Subcutaneous abdominal adipose tissue (tissue), 5 donors: Measurements from ENCODE around the gene SCAMP5.

Experiments
- H3K27ac ChIP-seq: one replicate; pipeline ENCODE4 v1.7.0; 2013; ENCODE audit warnings: low read depth, mild to moderate bottlenecking, inconsistent platforms, low read length, moderate library complexity
- H3K27me3 ChIP-seq, 5 donors: one replicate each; pipeline ENCODE4 v1.7.0; 2013; ENCODE audit warnings: low read length in 5 of 5, inconsistent platforms in 1 of 5; ENCODE audit not compliant: control insufficient read depth in 5 of 5, insufficient read depth in 4 of 5
- H3K36me3 ChIP-seq, 5 donors: one replicate each; pipeline ENCODE4 v1.7.0; 2013; ENCODE audit warnings: low read length in 5 of 5; ENCODE audit not compliant: control insufficient read depth in 5 of 5, insufficient read depth in 5 of 5
- H3K4me1 ChIP-seq, 5 donors: one replicate each; pipeline ENCODE4 v1.7.0; 2013; ENCODE audit warnings: low read length in 5 of 5, mild to moderate bottlenecking in 3 of 5, moderate library complexity in 1 of 5; ENCODE audit not compliant: control insufficient read depth in 5 of 5, insufficient read depth in 5 of 5
- H3K4me3 ChIP-seq, 5 donors: one replicate each; pipeline ENCODE4 v1.7.0; 2013; ENCODE audit warnings: low read length in 5 of 5, low read depth in 1 of 5
- H3K9ac ChIP-seq, 5 donors: one replicate each; pipeline ENCODE4 v1.7.0; 2013; ENCODE audit warnings: low read length in 5 of 5, mild to moderate bottlenecking in 4 of 5, moderate library complexity in 3 of 5
- H3K9me3 ChIP-seq, 5 donors: one replicate each; pipeline ENCODE4 v1.7.0; 2013; ENCODE audit warnings: low read length in 5 of 5; ENCODE audit not compliant: control insufficient read depth in 5 of 5
- donor health status: healthy.
- donor health status: healthy.
- donor health status: healthy.
- donor health status: healthy.
- donor health status: healthy.

Gene SCAMP5

GRCh38 chr15:74994236-74994635, 1.1 kb upstream of the SCAMP5 start:
- peaks cover 0 to 6% (median 0%) of the 10 kb centered on the region in 5 donors for H3K9me3 ChIP-seq
- peaks cover 6 to 18% (median 13%) of the 10 kb centered on the region in 5 donors for H3K27me3 ChIP-seq
- H3K36me3 ChIP-seq: no peaks in the 10 kb centered on the region
- peaks cover 1 to 19% (median 15%) of the 10 kb centered on the region in 5 donors for H3K4me1 ChIP-seq
- no peak overlapping the region for H3K9ac ChIP-seq
- H3K27ac ChIP-seq: no peak overlapping the region
- H3K4me3 ChIP-seq: no peak overlapping the region

DNA sequence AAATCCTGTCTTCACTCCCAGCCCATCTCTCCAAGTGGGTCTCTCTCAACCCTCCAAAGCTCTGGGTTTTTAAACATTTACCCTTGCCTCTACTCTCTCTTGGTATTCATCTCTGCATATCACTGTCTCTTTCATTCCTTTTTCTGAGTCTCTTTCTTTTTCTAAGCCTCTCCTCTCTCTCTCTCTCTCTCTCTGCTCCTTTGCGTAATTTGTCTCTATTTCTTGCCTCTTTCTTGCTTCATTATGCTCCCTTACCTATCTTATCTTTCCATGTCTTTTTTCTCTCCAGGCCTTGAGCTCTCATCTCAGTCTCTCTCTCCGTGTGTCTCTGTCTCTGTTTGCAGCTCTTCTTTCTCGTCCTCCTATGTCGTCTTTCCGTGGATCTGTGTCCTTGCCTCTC, 678 bp upstream of the SCAMP5 start:
- peaks cover 6 to 18% (median 13%) of the 10 kb centered on the region in 5 donors for H3K27me3 ChIP-seq
- no peaks in the 10 kb centered on the region for H3K36me3 ChIP-seq
- H3K4me3 ChIP-seq: peak overlapping the region in 2 of 5 donors; percentile 47 to 55
- no peak overlapping the region for H3K27ac ChIP-seq
- no peak overlapping the region for H3K9ac ChIP-seq
- peaks cover 0 to 6% (median 0%) of the 10 kb centered on the region in 5 donors for H3K9me3 ChIP-seq
- peaks cover 1 to 19% (median 15%) of the 10 kb centered on the region in 5 donors for H3K4me1 ChIP-seq

- Histone ChIP-seq H3K27ac (no peak overlapping the region), H3K4me1 (peaks cover 1 to 19% (median 15%) of the 10 kb centered on the region in 5 donors), H3K9me3 (peaks cover 0 to 6% (median 0%) of the 10 kb centered on the region in 5 donors), H3K4me3 (peak overlapping the region; percentile 20 to 82 (median 74)), H3K9ac (peak overlapping the region in 1 of 5 donors; percentile 43), H3K27me3 (peaks cover 6 to 18% (median 13%) of the 10 kb centered on the region in 5 donors), H3K36me3 (no peaks in the 10 kb centered on the region)
Measured at GRCh38 chr15:74995779-74996765, 709 bp downstream of the SCAMP5 start.

DNA sequence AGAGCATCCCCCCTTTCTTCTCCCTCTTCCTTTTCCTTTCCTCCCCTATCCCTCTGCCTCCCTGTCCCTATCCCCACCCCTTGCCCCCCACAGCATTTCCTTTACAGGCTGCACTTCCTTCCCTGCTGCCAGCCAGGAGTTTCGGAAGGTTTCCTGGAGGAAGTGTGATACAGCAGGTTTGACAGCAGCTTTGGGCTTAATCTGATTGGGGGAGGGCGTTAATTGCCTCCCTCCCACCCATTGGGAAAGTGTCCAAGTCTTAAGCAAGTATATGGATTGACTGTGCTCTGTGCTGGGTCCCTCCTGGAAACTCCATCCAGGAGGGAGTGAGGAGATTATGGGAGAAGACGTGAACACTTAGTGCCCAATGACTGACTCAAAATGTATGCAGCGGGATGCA, 1.8 kb downstream of the SCAMP5 start:
- H3K9ac ChIP-seq: no peak overlapping the region
- no peak overlapping the region for H3K27ac ChIP-seq
- H3K4me3 ChIP-seq: no peak overlapping the region
- H3K27me3 ChIP-seq: peaks cover 6 to 18% (median 14%) of the 10 kb centered on the region in 5 donors
- no peaks in the 10 kb centered on the region for H3K36me3 ChIP-seq
- H3K9me3 ChIP-seq: peaks cover 0 to 6% (median 0%) of the 10 kb centered on the region in 5 donors
- peaks cover 1 to 19% (median 15%) of the 10 kb centered on the region in 5 donors for H3K4me1 ChIP-seq

- no peaks in the 10 kb centered on the region for H3K36me3 ChIP-seq
- H3K27me3 ChIP-seq: peaks cover 6 to 18% (median 16%) of the 10 kb centered on the region in 5 donors
- no peak overlapping the region for H3K4me3 ChIP-seq
- no peak overlapping the region for H3K9ac ChIP-seq
- peaks cover 0 to 6% (median 0%) of the 10 kb centered on the region in 5 donors for H3K9me3 ChIP-seq
- H3K4me1 ChIP-seq: peaks cover 1 to 19% (median 15%) of the 10 kb centered on the region in 5 donors
- H3K27ac ChIP-seq: no peak overlapping the region
Measured at GRCh38 chr15:74997543-74997942, 2.2 kb downstream of the SCAMP5 start.

- H3K27ac ChIP-seq: no peak overlapping the region
- no peaks in the 10 kb centered on the region for H3K36me3 ChIP-seq
- H3K27me3 ChIP-seq: peaks cover 6 to 17% (median 12%) of the 10 kb centered on the region in 5 donors
- no peak overlapping the region for H3K9ac ChIP-seq
- peaks cover 0 to 8% (median 4%) of the 10 kb centered on the region in 5 donors for H3K4me1 ChIP-seq
- no peak overlapping the region for H3K4me3 ChIP-seq
- H3K9me3 ChIP-seq: peaks cover 0 to 6% (median 0%) of the 10 kb centered on the region in 5 donors
Measured at GRCh38 chr15:75001310-75001709, 5.9 kb downstream of the SCAMP5 start.

DNA sequence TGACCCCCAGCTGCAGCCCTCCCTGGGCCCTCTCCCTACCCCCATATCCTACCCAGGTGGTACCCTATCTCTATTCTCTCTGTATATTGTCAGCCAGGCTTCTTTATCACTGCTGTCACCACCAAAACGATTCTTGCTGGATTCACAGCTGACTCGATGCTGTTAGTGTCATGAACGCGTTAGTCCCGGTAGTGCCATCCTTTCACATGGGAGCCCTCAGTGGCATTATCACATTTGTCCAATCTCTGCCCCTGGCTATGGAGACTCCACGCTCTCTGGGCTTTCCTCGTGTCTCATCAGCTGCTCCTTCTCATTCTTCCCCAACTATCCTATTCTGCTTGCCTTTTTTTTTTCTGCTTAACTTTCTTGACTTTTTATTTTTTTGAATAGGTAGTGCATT, 7.0 kb downstream of the SCAMP5 start:
- peaks cover 0 to under 1% (median 0%) of the 10 kb centered on the region in 5 donors for H3K4me1 ChIP-seq
- peaks cover 0 to 6% (median 0%) of the 10 kb centered on the region in 5 donors for H3K9me3 ChIP-seq
- H3K4me3 ChIP-seq: no peak overlapping the region
- H3K36me3 ChIP-seq: no peaks in the 10 kb centered on the region
- no peak overlapping the region for H3K9ac ChIP-seq
- H3K27me3 ChIP-seq: peaks cover under 1 to 7% (median 4%) of the 10 kb centered on the region in 5 donors
- H3K27ac ChIP-seq: no peak overlapping the region

DNA sequence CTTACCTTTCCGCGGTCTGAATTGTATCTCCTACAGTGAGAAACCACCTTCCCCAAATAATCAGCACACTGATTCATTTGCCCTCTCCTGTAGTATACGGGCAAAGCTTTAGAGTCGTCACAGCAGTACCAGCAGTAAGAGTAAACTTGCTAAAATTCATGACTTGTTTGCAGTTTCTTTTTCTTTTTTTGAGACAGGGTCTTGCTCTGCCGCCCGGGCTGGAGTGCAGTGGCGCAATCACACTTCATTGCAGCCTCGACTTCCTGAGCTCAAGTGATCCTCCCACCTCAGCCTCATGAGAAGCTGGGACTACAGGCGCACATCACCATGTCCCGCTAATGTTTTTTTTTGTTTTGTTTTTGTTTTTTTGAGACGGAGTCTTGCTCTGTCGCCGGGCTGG, 11.9 kb downstream of the SCAMP5 start:
- Histone ChIP-seq H3K4me3 (no peak overlapping the region), H3K27ac (no peak overlapping the region), H3K9ac (no peak overlapping the region), H3K27me3 (peaks cover 0 to 2% (median 0%) of the 10 kb centered on the region in 5 donors), H3K4me1 (peaks cover 0 to 10% (median 0%) of the 10 kb centered on the region in 5 donors), H3K36me3 (no peaks in the 10 kb centered on the region), H3K9me3 (no peaks in the 10 kb centered on the region)

DNA sequence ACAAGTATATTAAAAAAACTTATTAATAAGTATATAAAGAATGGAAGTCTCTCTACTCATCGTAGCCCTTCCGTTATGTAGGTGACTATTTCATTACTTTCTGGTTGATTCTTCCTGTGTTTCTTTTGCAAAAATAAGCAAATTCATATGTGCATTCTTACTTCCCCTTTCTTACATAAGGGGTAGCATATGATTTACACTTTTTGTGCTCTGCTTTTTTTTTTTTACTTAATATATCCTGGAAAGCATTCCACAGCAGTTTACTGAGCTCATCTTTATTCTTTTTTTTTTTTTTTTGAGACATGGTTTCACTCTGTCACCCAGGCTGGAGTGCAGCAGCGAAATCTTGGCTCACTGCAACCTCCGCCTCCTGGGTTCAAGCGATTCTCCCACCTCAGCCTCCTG, 12.9 kb downstream of the SCAMP5 start:
- H3K9ac ChIP-seq: no peak overlapping the region
- H3K36me3 ChIP-seq: no peaks in the 10 kb centered on the region
- H3K4me3 ChIP-seq: no peak overlapping the region
- no peaks in the 10 kb centered on the region for H3K9me3 ChIP-seq
- H3K27ac ChIP-seq: no peak overlapping the region
- no peaks in the 10 kb centered on the region for H3K27me3 ChIP-seq
- peaks cover 0 to 18% (median 0%) of the 10 kb centered on the region in 5 donors for H3K4me1 ChIP-seq
